HepG2 (cell line): ENCODE measurements around the gene TTC5. TPM values are rescaled to one million over a fixed set of nuclear protein-coding genes. Genes with fewer than 3 reads are reported as not detected.

Source experiments
- ATAC-seq: fragments of 200-7000 bp; cut with Tn5 transposase; 3 replicates; pipeline ENCODE4 v1.9.1; 2020; ENCODE audit warnings: mild to moderate bottlenecking, moderate library complexity
- BruUV-seq: library from RNA; stranded (reverse); fragments of 400-500 nt; replicated peaks from 2 replicates; lab custom pipeline; 2021; lab: Mats Ljungman, UMichigan
- CTCF ChIA-PET: fragments of 300-600 bp; formaldehyde crosslinking; extraction: SDS; loops from one replicate; lab custom pipeline; 2021; ENCODE audit warnings: low total read pairs, inconsistent platforms, low intra/inter-chr PET ratio; lab: Yijun Ruan, JAX
- POLR2A ChIA-PET: fragments of 350-600 bp; sonication (Branson Sonifier 250); formaldehyde crosslinking; loops from one replicate; lab custom pipeline; 2020; ENCODE audit warnings: antibody characterized with exemption, inconsistent platforms; lab: Yijun Ruan, JAX
- DNase-seq: peaks from one replicate; pipeline ENCODE4 v3.0.0-alpha.2; 2015; ENCODE audit warnings: low spot score
- FAIRE-seq: peaks from 3 replicates; lab custom pipeline; 2011; peaks lifted over from hg19 to GRCh38; lab: Jason Lieb, UNC
- H2AFZ ChIP-seq: one replicate; pipeline ENCODE4 v1.6.1; 2011; ENCODE audit warnings: low read length, inconsistent platforms
- H3K27ac ChIP-seq: fragments of 300-600 bp; 3 replicates; pipeline ENCODE4 v1.8.0; 2011; ENCODE audit warnings: mixed run types, mild to moderate bottlenecking, mixed read lengths, low read length, inconsistent platforms; ENCODE audit not compliant: insufficient read depth; ENCODE audit errors: extremely low read length
- H3K27me3 ChIP-seq, 2 experiments: fragments of 200-600 bp in 1 of 2; 2 replicates in 1 of 2; 3 replicates in 1 of 2; pipeline versions ENCODE4 v1.6.0 to v1.8.0; 2011; ENCODE audit warnings: low read length in 2 of 2, mild to moderate bottlenecking in 2 of 2, moderate library complexity in 2 of 2, inconsistent platforms in 1 of 2; ENCODE audit not compliant: insufficient read depth in 2 of 2, control insufficient read depth in 1 of 2
- H3K36me3 ChIP-seq, 2 experiments: fragments of 200-600 bp in 1 of 2; replicated peaks in 1 of 2; 2 replicates in 1 of 2; 3 replicates in 1 of 2; pipeline versions ENCODE4 v1.5.1 to v1.8.0; 2011; ENCODE audit warnings: low read length in 2 of 2, inconsistent platforms in 1 of 2; ENCODE audit not compliant: insufficient read depth in 2 of 2, control insufficient read depth in 1 of 2
- H3K4me1 ChIP-seq: 2 replicates; pipeline ENCODE4 v1.5.1; 2012; ENCODE audit warnings: low read length, inconsistent platforms; ENCODE audit not compliant: insufficient read depth
- H3K4me2 ChIP-seq: 2 replicates; pipeline ENCODE4 v1.6.0; 2011; ENCODE audit warnings: low read depth, low read length, inconsistent platforms
- H3K4me3 ChIP-seq, 3 experiments: fragments of 200-600 bp in 1 of 3; sonication (generic), shearing (Covaris generic) in 1 of 3; replicated peaks in 1 of 3; 2 replicates each; pipeline ENCODE4 v1.5.1; 2011 to 2016; ENCODE audit warnings: low read length in 3 of 3, inconsistent platforms in 2 of 3, low read depth in 2 of 3, mild to moderate bottlenecking in 2 of 3, control low read depth in 1 of 3, mixed read lengths in 1 of 3; ENCODE audit not compliant: insufficient read depth in 1 of 3
- H3K79me2 ChIP-seq: one replicate; pipeline ENCODE4 v1.6.1; 2011; ENCODE audit warnings: low read length, inconsistent platforms; ENCODE audit not compliant: insufficient read depth
- H3K9ac ChIP-seq: 2 replicates; pipeline ENCODE4 v1.6.0; 2011; ENCODE audit warnings: mild to moderate bottlenecking, low read depth, low read length, inconsistent platforms; ENCODE audit not compliant: insufficient read depth
- H3K9me3 ChIP-seq: 2 replicates; pipeline ENCODE4 v1.5.1; 2012; ENCODE audit warnings: mild to moderate bottlenecking, low read length
- H4K20me1 ChIP-seq: 2 replicates; pipeline ENCODE4 v1.6.0; 2011; ENCODE audit warnings: inconsistent platforms, mild to moderate bottlenecking, low read length, moderate library complexity; ENCODE audit not compliant: insufficient read depth
- CBX2 ChIP-seq, 2 experiments: fragments of 200-600 bp in 1 of 2; sonication (generic); formaldehyde crosslinking in 1 of 2; IDR thresholded peaks; 2 replicates each; pipeline versions ENCODE4 v1.7.0 to v1.8.1; 2018 to 2022; ENCODE audit warnings: low read depth in 2 of 2, low read length in 1 of 2, mild to moderate bottlenecking in 1 of 2, missing genetic modification reagents in 1 of 2
- HOMEZ ChIP-seq: IDR thresholded peaks from 2 replicates; pipeline ENCODE4 v1.6.1; 2016; ENCODE audit warnings: low read depth
- MXI1 ChIP-seq: IDR thresholded peaks from 3 replicates; pipeline ENCODE4 v1.6.1; 2012; ENCODE audit warnings: low read depth, low read length, inconsistent platforms, borderline replicate concordance
- SMC3 ChIP-seq: IDR thresholded peaks from 2 replicates; pipeline ENCODE4 v1.6.1; 2011; ENCODE audit warnings: low read length, improper control_type of control experiment
- STAG1 ChIP-seq: sonication (generic); formaldehyde crosslinking; IDR thresholded peaks from 2 replicates; pipeline ENCODE4 v1.4.0; 2020; ENCODE audit warnings: missing genetic modification reagents
- ZKSCAN5 ChIP-seq: sonication (generic); formaldehyde crosslinking; IDR thresholded peaks from 2 replicates; pipeline ENCODE4 v1.5.1; 2020; ENCODE audit warnings: mild to moderate bottlenecking, missing genetic modification reagents
- ZNF432 ChIP-seq: sonication (generic); formaldehyde crosslinking; IDR thresholded peaks from 2 replicates; pipeline ENCODE4 v1.5.0; 2020; ENCODE audit warnings: missing genetic modification reagents, mild to moderate bottlenecking, borderline replicate concordance
- ZNF879 ChIP-seq: sonication (generic); formaldehyde crosslinking; IDR thresholded peaks from 2 replicates; pipeline ENCODE4 v1.8.1; 2023; ENCODE audit warnings: missing genetic modification reagents
- WGBS: methylation state at CpG from one replicate; pipeline ENCODE4 v1.1.6; 2017; ENCODE audit warnings: low lambda C conversion rate; 5-methylcytosine and 5-hydroxymethylcytosine counted together
- in situ Hi-C: cut with HindIII; loops from 2 replicates; pipeline ENCODE4 v1.10.0; 2017; ENCODE audit warnings: low pct_unique_long_range_greater_than_20kb; ENCODE audit not compliant: extremely low pct_ligation_motif_present
- intact Hi-C: fragments of 100-400 bp; cut with micrococcal nuclease; formaldehyde crosslinking; loops from one replicate; pipeline ENCODE4 v1.10.0; 2022; ENCODE audit not compliant: unreplicated experiment
- polyA plus RNA-seq, 8 experiments: library from polyadenylated mRNA; depleted of rRNA in 3 of 8; stranded (reverse) in 7 of 8; unstranded in 1 of 8; fragments of >200 nt; fragmentation: Illumina TruSeq in 4 of 8; extraction: Trizol in 4 of 8; gene quantifications; 2 replicates each; pipeline versions ENCODE4 v1.2.1 to v1.2.3, GENCODE V29; 2011 to 2016; ENCODE audit warnings: low read depth in 4 of 8, missing spikeins in 1 of 8, mixed read lengths in 1 of 8; ENCODE audit not compliant: insufficient read depth in 1 of 8
- total RNA-seq, 5 experiments: library from RNA; depleted of rRNA; stranded (reverse); fragments of >200 nt; fragmentation: Illumina TruSeq; extraction: Trizol; gene quantifications; 2 replicates each; pipeline ENCODE4 v1.2.3, GENCODE V29; 2016; ENCODE audit warnings: low read depth in 1 of 5
- TF ChIP-seq, protein P1 (sequence below): sonication (generic); formaldehyde crosslinking; IDR thresholded peaks from 2 replicates; pipeline ENCODE4 v1.4.0; 2020; ENCODE audit warnings: missing genetic modification reagents, borderline replicate concordance

TTC5 gene
- total and polyA plus RNA-seq, 2 of the 13 experiments (the other 11 are each of a cell fraction or from before 2014, with no cell fraction given), result 8.7 to 28.5 TPM

GRCh38 chr14:20350860-20351259 lies 45.1 kb upstream of the TTC5 start:
- intact Hi-C loops (loop anchor here (1.0 kb wide), 1 partner anchor 24 kb away; no protein-coding TSS in a partner anchor), in situ Hi-C loops (no loop called here)
- peak; percentile 60; the same call in 1 of the 3 replicates for ATAC-seq
- no peaks in the 10 kb centered on the region for H3K27me3 ChIP-seq
- H2AFZ ChIP-seq, result no peak overlapping the region
- H4K20me1 ChIP-seq, result no peaks in the 10 kb centered on the region
- no peak overlapping the region for H3K4me3 ChIP-seq
- H3K4me2 ChIP-seq, result no peak overlapping the region
- BruUV-seq, result no TSS peak
- peaks cover 11% of the 10 kb centered on the region for H3K4me1 ChIP-seq
- no peaks in the 10 kb centered on the region for H3K79me2 ChIP-seq
- TF ChIP-seq STAG1 (CRISPR knock-in tag) (peak; percentile 45), SMC3 (peak; percentile 30; the same call in 1 of the 2 replicates), ZKSCAN5 (no peak)
- ChIA-PET POLR2A (no interaction called here), CTCF (interaction anchor here (2.2 kb wide), 1 partner anchor 23 kb away, joined by 11 read pairs; no protein-coding TSS in a partner anchor)
- peaks cover 9 to 65% of the 10 kb centered on the region in 2 experiments for H3K36me3 ChIP-seq
- H3K9ac ChIP-seq, result no peak overlapping the region
- DNase-seq, result no peak
- no peak for FAIRE-seq
- no peak overlapping the region for H3K27ac ChIP-seq
- no peaks in the 10 kb centered on the region for H3K9me3 ChIP-seq

GRCh38 chr14:20350282-20350681 lies 44.5 kb upstream of the TTC5 start:
- H3K9me3 ChIP-seq, result no peaks in the 10 kb centered on the region
- H4K20me1 ChIP-seq, result no peaks in the 10 kb centered on the region
- no peak overlapping the region for H2AFZ ChIP-seq
- intact Hi-C loops (no loop called here), in situ Hi-C loops (no loop called here)
- H3K27me3 ChIP-seq, result no peaks in the 10 kb centered on the region
- ChIA-PET CTCF (interaction anchor here (2.2 kb wide), 1 partner anchor 23 kb away, joined by 11 read pairs; no protein-coding TSS in a partner anchor), POLR2A (no interaction called here)
- no peaks in the 10 kb centered on the region for H3K79me2 ChIP-seq
- no peak overlapping the region for H3K9ac ChIP-seq
- DNase-seq, result no peak
- ATAC-seq, result no peak
- no peak overlapping the region for H3K27ac ChIP-seq
- H3K4me3 ChIP-seq, result no peak overlapping the region
- peaks cover 11% of the 10 kb centered on the region for H3K4me1 ChIP-seq
- no peak for FAIRE-seq
- 97% methylated on average over 2 of the region's 2 CpGs for WGBS
- BruUV-seq, result no TSS peak
- no peak overlapping the region for H3K4me2 ChIP-seq
- peaks cover 13 to 65% of the 10 kb centered on the region in 2 experiments for H3K36me3 ChIP-seq
- no peak for TF ChIP-seq MXI1
- no peak for TF ChIP-seq ZNF432
- TF ChIP-seq, protein P1, sequence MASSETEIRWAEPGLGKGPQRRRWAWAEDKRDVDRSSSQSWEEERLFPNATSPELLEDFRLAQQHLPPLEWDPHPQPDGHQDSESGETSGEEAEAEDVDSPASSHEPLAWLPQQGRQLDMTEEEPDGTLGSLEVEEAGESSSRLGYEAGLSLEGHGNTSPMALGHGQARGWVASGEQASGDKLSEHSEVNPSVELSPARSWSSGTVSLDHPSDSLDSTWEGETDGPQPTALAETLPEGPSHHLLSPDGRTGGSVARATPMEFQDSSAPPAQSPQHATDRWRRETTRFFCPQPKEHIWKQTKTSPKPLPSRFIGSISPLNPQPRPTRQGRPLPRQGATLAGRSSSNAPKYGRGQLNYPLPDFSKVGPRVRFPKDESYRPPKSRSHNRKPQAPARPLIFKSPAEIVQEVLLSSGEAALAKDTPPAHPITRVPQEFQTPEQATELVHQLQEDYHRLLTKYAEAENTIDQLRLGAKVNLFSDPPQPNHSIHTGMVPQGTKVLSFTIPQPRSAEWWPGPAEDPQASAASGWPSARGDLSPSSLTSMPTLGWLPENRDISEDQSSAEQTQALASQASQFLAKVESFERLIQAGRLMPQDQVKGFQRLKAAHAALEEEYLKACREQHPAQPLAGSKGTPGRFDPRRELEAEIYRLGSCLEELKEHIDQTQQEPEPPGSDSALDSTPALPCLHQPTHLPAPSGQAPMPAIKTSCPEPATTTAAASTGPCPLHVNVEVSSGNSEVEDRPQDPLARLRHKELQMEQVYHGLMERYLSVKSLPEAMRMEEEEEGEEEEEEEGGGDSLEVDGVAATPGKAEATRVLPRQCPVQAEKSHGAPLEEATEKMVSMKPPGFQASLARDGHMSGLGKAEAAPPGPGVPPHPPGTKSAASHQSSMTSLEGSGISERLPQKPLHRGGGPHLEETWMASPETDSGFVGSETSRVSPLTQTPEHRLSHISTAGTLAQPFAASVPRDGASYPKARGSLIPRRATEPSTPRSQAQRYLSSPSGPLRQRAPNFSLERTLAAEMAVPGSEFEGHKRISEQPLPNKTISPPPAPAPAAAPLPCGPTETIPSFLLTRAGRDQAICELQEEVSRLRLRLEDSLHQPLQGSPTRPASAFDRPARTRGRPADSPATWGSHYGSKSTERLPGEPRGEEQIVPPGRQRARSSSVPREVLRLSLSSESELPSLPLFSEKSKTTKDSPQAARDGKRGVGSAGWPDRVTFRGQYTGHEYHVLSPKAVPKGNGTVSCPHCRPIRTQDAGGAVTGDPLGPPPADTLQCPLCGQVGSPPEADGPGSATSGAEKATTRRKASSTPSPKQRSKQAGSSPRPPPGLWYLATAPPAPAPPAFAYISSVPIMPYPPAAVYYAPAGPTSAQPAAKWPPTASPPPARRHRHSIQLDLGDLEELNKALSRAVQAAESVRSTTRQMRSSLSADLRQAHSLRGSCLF (CRISPR knock-in tag), result no peak
- TF ChIP-seq ZNF879 (CRISPR knock-in tag), result no peak
- TF ChIP-seq HOMEZ, result no peak
- TF ChIP-seq CBX2 (IDR thresholded peaks at IDR 0.05; ENCODE audit: low read depth, low read length), result no peak
- TF ChIP-seq CBX2 (CRISPR knock-in tag; IDR thresholded peaks at IDR 0.05; ENCODE audit: low read depth), result no peak
